Mucosa of rectum (tissue), 2 donors: ENCODE results near the gene SMIM9.
A peak's percentile ranks its signal among the peaks of the same experiment; 100 is the strongest.

Source experiments
- H3K27ac ChIP-seq, 2 donors: one replicate each; pipeline ENCODE4 v1.7.0; 2013; ENCODE audit warnings: inconsistent platforms in 2 of 2, low read depth in 2 of 2, low read length in 2 of 2
- H3K27me3 ChIP-seq, 2 donors: one replicate each; pipeline ENCODE4 v1.7.0; 2013; ENCODE audit warnings: low read length in 2 of 2; ENCODE audit not compliant: control insufficient read depth in 2 of 2, insufficient read depth in 2 of 2
- H3K36me3 ChIP-seq, 2 donors: one replicate each; pipeline ENCODE4 v1.7.0; 2013; ENCODE audit warnings: low read length in 2 of 2; ENCODE audit not compliant: control insufficient read depth in 2 of 2, insufficient read depth in 2 of 2
- H3K4me1 ChIP-seq, 2 donors: one replicate each; pipeline ENCODE4 v1.7.0; 2013; ENCODE audit warnings: low read length in 2 of 2, mild to moderate bottlenecking in 1 of 2; ENCODE audit not compliant: control insufficient read depth in 2 of 2, insufficient read depth in 2 of 2
- H3K4me3 ChIP-seq, 2 donors: one replicate each; pipeline ENCODE4 v1.7.0; 2013; ENCODE audit warnings: low read length in 2 of 2
- H3K9ac ChIP-seq, 2 donors: one replicate each; pipeline ENCODE4 v1.7.0; 2013; ENCODE audit warnings: low read length in 2 of 2, low read depth in 1 of 2, mild to moderate bottlenecking in 1 of 2
- H3K9me3 ChIP-seq, 2 donors: one replicate each; pipeline ENCODE4 v1.7.0; 2013; ENCODE audit warnings: low read length in 2 of 2; ENCODE audit not compliant: control insufficient read depth in 2 of 2
- donor health status: healthy.
- donor health status: Normal muscosa, but diverticular disease.

SMIM9 gene

GRCh38 chrX:154802947-154803346, 31.5 kb downstream of the SMIM9 start:
- no peak overlapping the region for H3K4me3 ChIP-seq
- H3K27ac ChIP-seq = no peak overlapping the region
- peaks cover 13 to 22% of the 10 kb centered on the region in 2 donors for H3K4me1 ChIP-seq
- H3K9ac ChIP-seq = no peak overlapping the region
- H3K36me3 ChIP-seq = no peaks in the 10 kb centered on the region
- no peaks in the 10 kb centered on the region for H3K9me3 ChIP-seq
- H3K27me3 ChIP-seq = peaks cover 0 to 2% of the 10 kb centered on the region in 2 donors

GRCh38 chrX:154800478-154801210, 33.8 kb downstream of the SMIM9 start:
- Histone ChIP-seq H3K36me3 (no peaks in the 10 kb centered on the region), H3K4me1 (peaks cover 13 to 18% of the 10 kb centered on the region in 2 donors), H3K9ac (no peak overlapping the region), H3K4me3 (no peak overlapping the region), H3K9me3 (no peaks in the 10 kb centered on the region), H3K27ac (peak overlapping the region in 1 of 2 donors; percentile 58), H3K27me3 (peaks cover 0 to 2% of the 10 kb centered on the region in 2 donors)

GRCh38 chrX:154799556-154800348, 34.7 kb downstream of the SMIM9 start:
- Histone ChIP-seq H3K9ac (no peak overlapping the region), H3K4me1 (peaks cover 13 to 18% of the 10 kb centered on the region in 2 donors), H3K27ac (peak overlapping the region; percentile 41 to 58), H3K9me3 (no peaks in the 10 kb centered on the region), H3K36me3 (no peaks in the 10 kb centered on the region), H3K4me3 (no peak overlapping the region), H3K27me3 (peaks cover 0 to 2% of the 10 kb centered on the region in 2 donors)

GRCh38 chrX:154797006-154797405, 37.5 kb downstream of the SMIM9 start:
- Histone ChIP-seq H3K27me3 (peaks cover 0 to under 1% of the 10 kb centered on the region in 2 donors), H3K27ac (no peak overlapping the region), H3K4me1 (peaks cover 10 to 18% of the 10 kb centered on the region in 2 donors), H3K36me3 (no peaks in the 10 kb centered on the region), H3K4me3 (no peak overlapping the region), H3K9me3 (no peaks in the 10 kb centered on the region), H3K9ac (no peak overlapping the region)

GRCh38 chrX:154795016-154795415, 39.4 kb downstream of the SMIM9 start:
- H3K4me1 ChIP-seq = peaks cover 6 to 7% of the 10 kb centered on the region in 2 donors
- no peaks in the 10 kb centered on the region for H3K36me3 ChIP-seq
- no peak overlapping the region for H3K9ac ChIP-seq
- no peaks in the 10 kb centered on the region for H3K27me3 ChIP-seq
- H3K27ac ChIP-seq = no peak overlapping the region
- H3K9me3 ChIP-seq = no peaks in the 10 kb centered on the region
- no peak overlapping the region for H3K4me3 ChIP-seq

- no peaks in the 10 kb centered on the region for H3K27me3 ChIP-seq
Measured at GRCh38 chrX:154793084-154793795, 41.2 kb downstream of the SMIM9 start.

GRCh38 chrX:154791939-154792338, 42.5 kb downstream of the SMIM9 start:
- no peaks in the 10 kb centered on the region for H3K4me1 ChIP-seq

More at GRCh38 chrX:154793084-154793795, 41.2 kb downstream of the SMIM9 start:
- no peak overlapping the region for H3K9ac ChIP-seq
- no peak overlapping the region for H3K4me3 ChIP-seq
- no peaks in the 10 kb centered on the region for H3K36me3 ChIP-seq
- no peaks in the 10 kb centered on the region for H3K4me1 ChIP-seq
- H3K9me3 ChIP-seq = no peaks in the 10 kb centered on the region
- no peak overlapping the region for H3K27ac ChIP-seq

GRCh38 chrX:154791467-154791866, 43.0 kb downstream of the SMIM9 start:
- Histone ChIP-seq H3K36me3 (no peaks in the 10 kb centered on the region), H3K4me1 (no peaks in the 10 kb centered on the region), H3K9me3 (no peaks in the 10 kb centered on the region), H3K9ac (no peak overlapping the region), H3K27ac (no peak overlapping the region), H3K4me3 (no peak overlapping the region), H3K27me3 (no peaks in the 10 kb centered on the region)

More at GRCh38 chrX:154791939-154792338, 42.5 kb downstream of the SMIM9 start:
- Histone ChIP-seq H3K36me3 (no peaks in the 10 kb centered on the region), H3K9ac (no peak overlapping the region), H3K27me3 (no peaks in the 10 kb centered on the region), H3K27ac (no peak overlapping the region), H3K9me3 (no peaks in the 10 kb centered on the region), H3K4me3 (no peak overlapping the region)

GRCh38 chrX:154785716-154786115, 48.7 kb downstream of the SMIM9 start:
- Histone ChIP-seq H3K27me3 (no peaks in the 10 kb centered on the region), H3K36me3 (peaks cover 0 to 2% of the 10 kb centered on the region in 2 donors), H3K27ac (no peak overlapping the region), H3K4me3 (no peak overlapping the region), H3K9me3 (no peaks in the 10 kb centered on the region), H3K4me1 (no peaks in the 10 kb centered on the region), H3K9ac (no peak overlapping the region)
